ENCODE results near the gene RAD17.
"Not testable (repeated sequence)": the region's sequence is repeated elsewhere in the genome, so short reads cannot be mapped to it uniquely, and the experiment has no call there.

DNA sequence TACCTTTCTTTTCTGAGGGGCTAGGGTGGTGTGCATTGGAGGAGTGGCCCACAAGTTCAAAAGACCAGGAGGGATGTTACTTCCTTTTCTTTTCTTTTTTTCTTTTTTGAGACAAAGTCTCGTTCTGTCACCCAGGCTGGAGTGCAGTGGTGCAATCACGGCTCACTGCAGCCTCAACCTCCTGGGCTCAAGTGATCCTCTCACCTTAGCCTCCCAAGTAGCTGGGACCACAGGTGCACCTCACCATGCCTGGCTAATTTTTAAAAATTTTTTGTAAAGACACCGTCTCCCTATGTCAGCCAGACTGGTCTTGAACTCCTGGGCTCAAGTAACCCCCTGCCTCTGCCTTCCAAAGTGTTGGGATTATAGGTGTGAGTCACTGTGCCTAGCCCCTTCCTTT, 83.9 kb downstream of the RAD17 start:
- TF ChIP-seq, protein P1, sequence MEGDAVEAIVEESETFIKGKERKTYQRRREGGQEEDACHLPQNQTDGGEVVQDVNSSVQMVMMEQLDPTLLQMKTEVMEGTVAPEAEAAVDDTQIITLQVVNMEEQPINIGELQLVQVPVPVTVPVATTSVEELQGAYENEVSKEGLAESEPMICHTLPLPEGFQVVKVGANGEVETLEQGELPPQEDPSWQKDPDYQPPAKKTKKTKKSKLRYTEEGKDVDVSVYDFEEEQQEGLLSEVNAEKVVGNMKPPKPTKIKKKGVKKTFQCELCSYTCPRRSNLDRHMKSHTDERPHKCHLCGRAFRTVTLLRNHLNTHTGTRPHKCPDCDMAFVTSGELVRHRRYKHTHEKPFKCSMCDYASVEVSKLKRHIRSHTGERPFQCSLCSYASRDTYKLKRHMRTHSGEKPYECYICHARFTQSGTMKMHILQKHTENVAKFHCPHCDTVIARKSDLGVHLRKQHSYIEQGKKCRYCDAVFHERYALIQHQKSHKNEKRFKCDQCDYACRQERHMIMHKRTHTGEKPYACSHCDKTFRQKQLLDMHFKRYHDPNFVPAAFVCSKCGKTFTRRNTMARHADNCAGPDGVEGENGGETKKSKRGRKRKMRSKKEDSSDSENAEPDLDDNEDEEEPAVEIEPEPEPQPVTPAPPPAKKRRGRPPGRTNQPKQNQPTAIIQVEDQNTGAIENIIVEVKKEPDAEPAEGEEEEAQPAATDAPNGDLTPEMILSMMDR (conservative IDR thresholded peaks at IDR 0.05; ENCODE audit: low read depth, low read length), result not testable (repeated sequence)
- not testable (repeated sequence) for TF ChIP-seq EZH2 (IDR thresholded peaks at IDR 0.05; ENCODE audit: borderline replicate concordance, low read depth, low read length, poor library complexity, severe bottlenecking)

All from A673 (cell line).